Muscle of leg (tissue), 11 donors: ENCODE measurements around the gene TSPAN9. TPM values are rescaled to one million over a fixed set of nuclear protein-coding genes. Genes with fewer than 3 reads are reported as not detected.

Experiments
- DNase-seq: peaks from one replicate; pipeline ENCODE4 v3.0.0; 2013
- H3K27ac ChIP-seq: one replicate; pipeline ENCODE4 v1.5.1; 2013; ENCODE audit warnings: mild to moderate bottlenecking, low read length, control low read depth
- H3K27me3 ChIP-seq: one replicate; pipeline ENCODE4 v1.6.1; 2013; ENCODE audit warnings: low read length; ENCODE audit not compliant: control insufficient read depth, insufficient read depth
- H3K36me3 ChIP-seq: one replicate; pipeline ENCODE4 v1.6.1; 2013; ENCODE audit warnings: low read length; ENCODE audit not compliant: control insufficient read depth, insufficient read depth
- H3K4me1 ChIP-seq: one replicate; pipeline ENCODE4 v1.6.1; 2013; ENCODE audit warnings: low read length; ENCODE audit not compliant: control insufficient read depth, insufficient read depth
- H3K4me3 ChIP-seq: one replicate; pipeline ENCODE4 v1.5.1; 2013; ENCODE audit warnings: low read length, control low read depth
- H3K9me3 ChIP-seq: replicated peaks from 2 replicates; pipeline ENCODE4 v1.6.1; 2013; ENCODE audit warnings: low read depth, low read length; ENCODE audit not compliant: control insufficient read depth
- WGBS: methylation state at CpG from one replicate; pipeline ENCODE4 v1.1.5; 2013; ENCODE audit warnings: missing lambda C conversion rate; ENCODE audit not compliant: insufficient coverage; 5-methylcytosine and 5-hydroxymethylcytosine counted together
- polyA plus RNA-seq, 8 donors: library from polyadenylated mRNA; unstranded; fragments of 120-200 nt; gene quantifications; one replicate each; pipeline versions ENCODE4 v1.2.1 to v1.2.3, GENCODE V29; 2013; ENCODE audit warnings: inconsistent platforms in 1 of 8, low replicate concordance in 1 of 8; ENCODE audit not compliant: insufficient read length in 8 of 8, insufficient read depth in 1 of 8
- total RNA-seq: library from RNA; stranded (reverse); fragments of 120-200 nt; gene quantifications from one replicate; pipeline ENCODE4 v1.2.4, GENCODE V29; 2013

TSPAN9 gene
- total and polyA plus RNA-seq, 9 donors, result 56.6 to 142 (median 116) TPM

DNA sequence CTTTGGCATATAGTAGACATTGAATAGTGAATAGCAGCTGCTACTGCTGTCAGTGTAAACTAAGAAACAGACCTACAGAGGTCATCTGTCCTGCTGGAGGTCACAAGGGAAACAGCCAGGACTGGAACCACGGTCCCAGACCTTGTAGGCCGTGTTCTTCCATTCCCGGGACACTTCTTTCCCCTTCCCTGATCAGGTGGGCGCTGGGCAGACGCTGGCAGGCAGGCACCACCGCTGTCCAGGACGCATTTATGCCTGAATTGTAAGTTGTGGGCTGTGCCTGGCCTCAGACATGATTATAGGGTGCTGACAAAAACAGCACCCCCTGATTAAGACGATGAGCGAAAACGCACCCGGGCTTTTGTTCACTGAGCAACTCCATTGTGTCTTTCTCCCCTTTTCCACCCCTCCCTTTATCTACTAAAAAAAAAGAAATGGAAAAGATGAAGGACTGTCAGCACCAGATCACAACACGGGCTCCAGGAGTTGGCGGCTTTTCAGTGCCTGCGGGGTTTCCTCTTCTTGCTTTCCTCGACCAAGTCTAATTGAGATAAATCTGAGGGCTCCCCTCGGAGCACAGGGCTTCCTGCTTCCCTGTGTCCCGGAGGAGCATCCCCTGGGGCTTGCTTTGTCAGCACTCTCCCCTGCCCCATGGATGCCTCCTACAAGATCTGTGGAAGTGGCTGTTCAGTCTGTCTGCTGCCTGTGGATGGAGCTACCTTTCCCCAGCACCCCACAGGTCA, 80.6 kb downstream of the TSPAN9 start:
- no peaks in the 10 kb centered on the region for H3K27me3 ChIP-seq
- H3K27ac ChIP-seq, result no peak overlapping the region
- no peak for DNase-seq
- H3K9me3 ChIP-seq, result no peaks in the 10 kb centered on the region
- H3K4me3 ChIP-seq, result no peak overlapping the region
- WGBS, result 46% methylated on average over 7 of the region's 17 CpGs
- no peaks in the 10 kb centered on the region for H3K36me3 ChIP-seq
- H3K4me1 ChIP-seq, result peaks cover 41% of the 10 kb centered on the region

DNA sequence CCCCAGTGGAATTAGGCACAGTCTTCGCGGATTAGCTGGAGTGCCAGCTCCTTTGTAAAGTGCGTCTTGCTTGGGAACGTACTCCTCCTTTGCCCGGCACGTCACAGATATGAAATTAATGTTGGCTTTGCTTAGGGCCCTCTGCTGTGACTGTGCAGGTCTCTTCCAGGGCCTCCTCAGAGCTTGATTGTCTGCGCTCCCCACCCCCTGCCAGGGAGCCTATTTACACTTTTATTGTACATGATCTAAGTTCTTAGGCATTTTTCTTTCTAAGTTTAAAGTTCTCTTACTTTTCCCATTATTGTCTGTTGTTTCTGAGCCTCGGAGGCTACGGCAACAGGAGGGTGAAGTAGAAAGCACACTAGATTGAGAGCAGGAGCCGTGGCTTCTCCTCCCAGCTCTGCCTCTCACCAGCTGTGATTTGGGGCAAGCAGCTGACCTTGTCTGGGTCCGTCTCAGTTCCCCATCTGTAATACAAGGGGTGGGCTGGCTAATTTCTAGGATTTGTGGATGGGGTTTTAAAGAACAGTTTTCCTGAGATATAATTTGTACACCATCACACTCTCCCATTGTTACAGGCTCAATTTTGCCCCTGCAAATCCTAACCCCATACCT, 81.8 kb downstream of the TSPAN9 start:
- no peak overlapping the region for H3K4me3 ChIP-seq
- H3K27me3 ChIP-seq, result no peaks in the 10 kb centered on the region
- H3K4me1 ChIP-seq, result peaks cover 42% of the 10 kb centered on the region
- peak; percentile 63 for DNase-seq
- WGBS, result 38% methylated on average over 6 of the region's 11 CpGs
- no peaks in the 10 kb centered on the region for H3K36me3 ChIP-seq
- H3K27ac ChIP-seq, result peak overlapping the region; percentile 57
- no peaks in the 10 kb centered on the region for H3K9me3 ChIP-seq

DNA sequence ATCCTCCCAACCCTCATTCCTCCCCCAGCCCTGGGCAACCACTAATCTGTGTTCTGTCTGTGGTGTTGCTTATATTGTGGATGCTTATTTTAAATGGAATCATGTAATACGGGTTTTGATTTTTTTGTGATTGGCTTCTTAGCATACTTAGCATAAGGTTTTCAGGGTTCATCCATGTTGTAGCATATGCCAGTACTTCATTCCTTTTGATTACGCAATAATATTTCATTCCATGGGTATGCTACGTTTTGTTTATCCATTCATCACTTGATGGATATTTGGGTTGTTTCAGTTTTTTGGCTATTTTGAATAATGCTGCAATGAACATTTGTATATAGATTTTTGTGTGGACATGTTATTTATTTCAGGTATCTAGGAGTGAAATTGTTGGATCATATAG, 82.9 kb downstream of the TSPAN9 start:
- Histone ChIP-seq H3K4me1 (peaks cover 41% of the 10 kb centered on the region), H3K36me3 (no peaks in the 10 kb centered on the region), H3K9me3 (no peaks in the 10 kb centered on the region), H3K4me3 (no peak overlapping the region), H3K27me3 (no peaks in the 10 kb centered on the region), H3K27ac (no peak overlapping the region)
- DNase-seq, result no peak
- WGBS, result no CpG with 5 or more reads among the region's 3 CpGs

DNA sequence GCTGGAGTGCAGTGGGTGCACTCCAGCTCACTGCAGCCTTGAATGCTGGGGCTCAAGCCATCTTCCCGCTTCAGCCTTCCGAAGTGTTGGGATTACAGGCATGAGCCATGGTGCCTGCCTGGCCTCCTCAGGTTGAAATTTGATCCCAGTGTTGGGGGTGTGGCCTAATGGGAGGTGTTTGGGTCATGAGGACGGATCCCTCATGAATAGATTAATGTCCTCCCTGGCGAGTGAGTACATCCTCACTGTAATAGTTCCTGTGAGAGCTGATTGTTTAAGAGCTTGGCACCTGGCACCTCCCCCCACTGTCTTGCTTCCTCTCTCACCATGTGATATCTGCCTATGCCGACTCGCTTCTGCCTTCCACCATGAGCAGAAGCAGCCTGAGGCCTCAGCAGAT, 84.7 kb downstream of the TSPAN9 start:
- no peaks in the 10 kb centered on the region for H3K36me3 ChIP-seq
- DNase-seq, result no peak
- H3K4me1 ChIP-seq, result peaks cover 37% of the 10 kb centered on the region
- no peak overlapping the region for H3K27ac ChIP-seq
- WGBS, result 81% methylated on average over 4 of the region's 6 CpGs
- H3K4me3 ChIP-seq, result no peak overlapping the region
- no peaks in the 10 kb centered on the region for H3K27me3 ChIP-seq
- no peaks in the 10 kb centered on the region for H3K9me3 ChIP-seq

DNA sequence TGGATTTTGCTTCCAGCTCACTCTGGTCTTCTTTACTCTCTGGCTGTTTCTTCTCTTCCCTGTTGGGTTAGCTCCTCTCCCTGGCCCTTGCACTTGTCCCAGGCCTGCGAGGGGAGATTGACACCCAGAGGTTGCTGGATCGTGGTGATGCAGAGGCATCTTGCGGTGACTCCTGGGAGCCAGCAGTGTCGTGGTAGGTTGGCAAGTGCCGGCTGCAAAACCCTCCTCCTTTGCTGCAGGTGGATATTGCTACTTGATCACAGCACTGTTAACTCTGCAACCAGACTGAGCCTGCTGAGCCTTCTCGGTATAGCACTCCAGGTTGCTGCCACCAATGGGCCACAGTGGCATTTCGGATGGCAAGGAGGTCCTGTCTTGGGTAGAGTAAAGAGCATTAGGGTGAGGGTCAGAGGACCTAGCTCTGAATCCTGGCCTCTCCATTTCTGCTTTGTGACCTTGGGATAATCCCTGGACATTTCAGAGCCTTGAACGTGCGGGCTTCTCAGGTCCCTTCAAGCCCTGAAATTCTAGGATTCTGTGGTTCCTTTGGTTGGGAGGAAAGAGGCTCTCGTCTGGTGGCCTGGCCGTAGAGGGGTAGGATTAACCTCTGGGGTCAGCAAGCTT, 87.4 kb downstream of the TSPAN9 start:
- 58% methylated on average over 11 of the region's 11 CpGs for WGBS
- Histone ChIP-seq H3K27ac (no peak overlapping the region), H3K9me3 (no peaks in the 10 kb centered on the region), H3K36me3 (no peaks in the 10 kb centered on the region), H3K4me1 (peaks cover 37% of the 10 kb centered on the region), H3K4me3 (no peak overlapping the region), H3K27me3 (peaks cover 3% of the 10 kb centered on the region)
- no peak for DNase-seq

DNA sequence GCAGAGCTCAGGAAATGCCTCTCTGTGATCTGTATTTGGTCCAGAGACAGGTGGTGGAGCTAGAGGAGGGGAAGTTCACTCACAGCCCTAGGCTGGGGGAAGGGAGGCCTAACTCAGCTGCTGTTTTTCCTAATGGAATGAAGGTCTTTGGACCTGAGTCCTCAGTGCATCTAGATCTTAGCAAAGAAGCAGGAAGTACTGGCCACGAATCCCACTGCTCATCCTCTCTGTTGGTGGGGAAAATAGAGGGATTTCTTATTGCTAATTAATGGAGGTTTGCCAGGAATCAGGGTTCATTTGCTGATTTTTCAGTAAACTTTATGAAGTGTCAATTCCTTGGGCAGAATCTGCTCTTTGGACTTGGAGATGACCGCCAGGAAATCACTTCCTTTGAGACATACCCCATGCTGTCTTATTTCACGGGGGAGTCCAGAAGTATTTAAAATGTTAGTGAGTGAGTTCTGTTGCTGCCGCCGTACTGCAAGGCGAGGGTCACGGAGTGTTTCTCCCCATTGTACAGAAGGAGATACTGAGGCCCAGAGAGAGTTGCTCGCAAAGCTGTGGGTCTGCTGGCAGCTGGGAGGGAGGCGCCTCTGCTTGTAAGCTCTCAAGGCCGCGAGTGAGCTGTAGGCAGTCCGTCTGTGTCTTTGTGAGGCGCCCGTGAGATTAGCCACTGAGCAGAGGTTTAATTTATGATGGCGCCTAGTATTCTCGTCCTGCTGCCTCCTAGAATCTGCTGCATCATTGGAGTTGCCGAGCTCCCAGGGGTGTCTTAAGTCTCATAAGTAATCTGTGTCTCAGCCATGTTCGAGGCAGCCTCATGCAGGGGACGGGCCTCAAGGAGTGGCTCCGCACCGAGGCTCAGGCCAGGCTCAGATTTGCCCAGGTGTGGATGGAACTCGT, 88.2 kb downstream of the TSPAN9 start:
- WGBS, result 47% methylated on average over 20 of the region's 22 CpGs
- DNase-seq, result peak; percentile 61
- H3K4me1 ChIP-seq, result peaks cover 37% of the 10 kb centered on the region

DNA sequence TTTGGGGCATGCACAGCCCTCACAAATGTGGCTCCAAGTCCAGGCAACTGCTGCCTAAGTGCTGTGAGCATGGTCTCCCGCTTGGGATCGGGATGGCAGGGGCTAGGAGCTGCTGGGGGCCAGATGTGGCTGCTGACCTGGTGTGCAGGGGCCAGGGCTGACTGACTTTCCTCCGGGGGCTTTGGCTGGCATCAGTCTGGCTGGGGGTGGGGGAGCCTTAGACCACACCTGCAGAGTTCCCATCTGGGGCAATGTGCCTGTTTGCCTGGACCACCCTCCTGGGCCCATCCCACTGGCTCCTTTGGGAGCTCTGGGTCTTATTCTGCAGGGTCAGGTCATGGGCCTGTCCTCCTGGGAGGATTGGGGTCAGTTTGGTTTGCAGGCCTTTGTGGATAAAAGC, 90.5 kb downstream of the TSPAN9 start:
- DNase-seq, result no peak
- Histone ChIP-seq H3K27me3 (peaks cover 3% of the 10 kb centered on the region), H3K27ac (no peak overlapping the region), H3K9me3 (no peaks in the 10 kb centered on the region), H3K4me3 (no peak overlapping the region), H3K4me1 (peaks cover 35% of the 10 kb centered on the region), H3K36me3 (no peaks in the 10 kb centered on the region)
- WGBS, result 71% methylated on average over 3 of the region's 3 CpGs

More for the DNA sequence above, 88.2 kb downstream of the TSPAN9 start:
- Histone ChIP-seq H3K36me3 (no peaks in the 10 kb centered on the region), H3K9me3 (no peaks in the 10 kb centered on the region), H3K27me3 (peaks cover 3% of the 10 kb centered on the region), H3K4me3 (no peak overlapping the region), H3K27ac (peak overlapping the region; percentile 42)

DNA sequence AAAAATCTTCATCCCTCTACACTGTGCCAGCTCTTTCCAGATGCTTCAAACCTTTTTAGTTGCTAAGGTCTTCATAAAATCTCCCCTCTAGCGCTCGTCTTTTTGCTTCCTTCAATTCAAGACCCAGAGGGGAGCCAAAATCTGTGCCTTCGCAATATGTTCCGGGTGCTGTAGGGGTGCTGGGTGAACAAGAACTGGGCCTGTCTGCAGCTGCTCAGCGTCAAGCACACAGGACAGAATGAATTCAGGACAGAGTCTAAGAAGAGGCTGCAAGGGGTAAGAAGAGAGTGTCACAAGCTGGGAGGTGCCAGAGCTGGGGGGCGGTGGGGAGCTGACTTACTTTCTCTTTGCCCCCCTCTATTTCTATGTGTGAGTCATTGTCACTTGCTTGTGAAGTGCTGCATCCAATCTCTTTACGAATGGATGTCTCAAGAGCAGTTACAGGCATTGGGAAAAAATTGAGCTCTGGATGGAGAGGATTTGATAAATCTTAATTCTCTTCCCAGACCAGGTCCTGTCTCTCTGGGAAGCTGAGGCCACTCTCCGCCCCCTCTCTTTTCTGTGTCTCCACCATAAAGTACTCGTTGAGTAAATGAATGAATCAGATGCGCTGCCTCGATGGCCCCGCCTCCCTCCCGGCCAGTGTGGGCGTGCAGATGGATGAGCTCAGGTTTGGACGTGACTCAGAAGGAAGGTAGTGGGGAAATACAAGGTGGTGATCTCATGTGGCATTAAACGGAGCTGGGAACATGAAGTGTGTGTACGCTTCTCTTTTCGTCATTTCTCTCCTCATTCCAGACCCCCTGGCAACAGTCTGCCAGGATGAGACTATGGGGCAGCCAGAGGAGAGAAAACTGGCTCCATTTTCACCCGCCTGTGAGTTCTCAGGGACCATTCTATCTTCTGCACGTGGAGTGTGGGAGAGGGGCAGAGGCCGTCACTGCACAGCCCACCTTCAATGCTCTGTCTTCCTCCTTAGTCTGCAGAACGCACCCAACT, 91.3 kb downstream of the TSPAN9 start:
- Histone ChIP-seq H3K4me1 (peaks cover 33% of the 10 kb centered on the region), H3K27me3 (peaks cover 3% of the 10 kb centered on the region), H3K36me3 (no peaks in the 10 kb centered on the region), H3K27ac (no peak overlapping the region), H3K4me3 (no peak overlapping the region), H3K9me3 (no peaks in the 10 kb centered on the region)
- peak; percentile 65 for DNase-seq
- WGBS, result 24% methylated on average over 7 of the region's 22 CpGs
